HG03159 (cell line): Measurements from ENCODE around the gene MLLT6.

ENCODE experiments used
- ATAC-seq: cut with Tn5 transposase; IDR thresholded peaks from one replicate; pipeline ENCODE4 v1.9.1; 2021; ENCODE audit warnings: mild to moderate bottlenecking, moderate library complexity; ENCODE audit not compliant: unreplicated experiment

Gene MLLT6

GRCh38 chr17:38706505-38707216, 1.6 kb downstream of the MLLT6 start:
- no peak for ATAC-seq

GRCh38 chr17:38707678-38708351, 2.7 kb downstream of the MLLT6 start:
- ATAC-seq = no peak

- no peak for ATAC-seq
Measured at GRCh38 chr17:38709104-38709820, 4.2 kb downstream of the MLLT6 start.

GRCh38 chr17:38709864-38710603, 5.0 kb downstream of the MLLT6 start:
- ATAC-seq = no peak

GRCh38 chr17:38710604-38710962, 5.5 kb downstream of the MLLT6 start:
- ATAC-seq = no peak

- no peak for ATAC-seq
Measured at GRCh38 chr17:38710985-38711384, 5.9 kb downstream of the MLLT6 start.

GRCh38 chr17:38711792-38712571, 6.9 kb downstream of the MLLT6 start:
- ATAC-seq = no peak

- no peak for ATAC-seq
Measured at GRCh38 chr17:38712593-38712992, 7.5 kb downstream of the MLLT6 start.

- no peak for ATAC-seq
Measured at GRCh38 chr17:38713456-38714075, 8.5 kb downstream of the MLLT6 start.

- no peak for ATAC-seq
Measured at GRCh38 chr17:38715216-38715943, 10.3 kb downstream of the MLLT6 start.

- no peak for ATAC-seq
Measured at GRCh38 chr17:38716368-38717005, 11.4 kb downstream of the MLLT6 start.

GRCh38 chr17:38717139-38717745, 12.2 kb downstream of the MLLT6 start:
- no peak for ATAC-seq

- ATAC-seq = no peak
Measured at GRCh38 chr17:38719289-38719942, 14.3 kb downstream of the MLLT6 start.

- no peak for ATAC-seq
Measured at GRCh38 chr17:38719943-38720641, 15.0 kb downstream of the MLLT6 start.

GRCh38 chr17:38720941-38721340, 15.9 kb downstream of the MLLT6 start:
- no peak for ATAC-seq

- ATAC-seq = no peak
Measured at GRCh38 chr17:38721802-38722201, 16.7 kb downstream of the MLLT6 start.

- ATAC-seq = no peak
Measured at GRCh38 chr17:38724337-38724988, 19.4 kb downstream of the MLLT6 start.
